NT2/D1 (cell line): ENCODE data around the gene SH2D6.
A peak's percentile ranks its signal among the peaks of the same experiment; 100 is the strongest.

Experiments used
- DNase-seq: peaks from one replicate; pipeline ENCODE4 v3.0.0-alpha.2; 2011; ENCODE audit warnings: low read depth, low spot score
- H3K27me3 ChIP-seq: 2 replicates; pipeline ENCODE4 v1.6.0; 2011; ENCODE audit warnings: mild to moderate bottlenecking; ENCODE audit not compliant: insufficient read length, insufficient read depth
- H3K36me3 ChIP-seq: 2 replicates; pipeline ENCODE4 v1.6.1; 2011; ENCODE audit warnings: mild to moderate bottlenecking, low read length, mixed read lengths; ENCODE audit not compliant: insufficient read depth, insufficient read length
- H3K4me1 ChIP-seq: 2 replicates; pipeline ENCODE4 v1.5.1; 2011; ENCODE audit not compliant: insufficient read depth, insufficient read length
- H3K4me3 ChIP-seq: 2 replicates; pipeline ENCODE4 v1.5.1; 2011; ENCODE audit warnings: low read depth; ENCODE audit not compliant: insufficient read length
- H3K9ac ChIP-seq: 2 replicates; pipeline ENCODE4 v1.6.0; 2011; ENCODE audit warnings: low read depth; ENCODE audit not compliant: insufficient read length
- H3K9me3 ChIP-seq: 2 replicates; pipeline ENCODE4 v1.5.1; 2011; ENCODE audit warnings: mild to moderate bottlenecking, low read length; ENCODE audit not compliant: insufficient read depth
- SUZ12 ChIP-seq: IDR thresholded peaks from 2 replicates; pipeline ENCODE4 v1.6.1; 2011; ENCODE audit not compliant: insufficient read length, insufficient read depth; ENCODE audit errors: extremely low read depth
- YY1 ChIP-seq: IDR thresholded peaks from 2 replicates; pipeline ENCODE4 v1.6.1; 2011; ENCODE audit not compliant: insufficient read length, insufficient read depth
- ZNF274 ChIP-seq: IDR thresholded peaks from 2 replicates; pipeline ENCODE4 v1.6.1; 2011; ENCODE audit warnings: mild to moderate bottlenecking, low read depth, low read length

SH2D6 gene

GRCh38 chr2:85400023-85400422 is 18.5 kb upstream of the SH2D6 start:
- DNase-seq, result no peak
- Histone ChIP-seq H3K4me3 (no peak overlapping the region), H3K9ac (no peak overlapping the region), H3K9me3 (peaks cover 5% of the 10 kb centered on the region), H3K27me3 (no peaks in the 10 kb centered on the region), H3K36me3 (peaks cover 58% of the 10 kb centered on the region), H3K4me1 (peaks cover 2% of the 10 kb centered on the region)
- TF ChIP-seq SUZ12 (no peak), YY1 (no peak), ZNF274 (no peak)

DNA sequence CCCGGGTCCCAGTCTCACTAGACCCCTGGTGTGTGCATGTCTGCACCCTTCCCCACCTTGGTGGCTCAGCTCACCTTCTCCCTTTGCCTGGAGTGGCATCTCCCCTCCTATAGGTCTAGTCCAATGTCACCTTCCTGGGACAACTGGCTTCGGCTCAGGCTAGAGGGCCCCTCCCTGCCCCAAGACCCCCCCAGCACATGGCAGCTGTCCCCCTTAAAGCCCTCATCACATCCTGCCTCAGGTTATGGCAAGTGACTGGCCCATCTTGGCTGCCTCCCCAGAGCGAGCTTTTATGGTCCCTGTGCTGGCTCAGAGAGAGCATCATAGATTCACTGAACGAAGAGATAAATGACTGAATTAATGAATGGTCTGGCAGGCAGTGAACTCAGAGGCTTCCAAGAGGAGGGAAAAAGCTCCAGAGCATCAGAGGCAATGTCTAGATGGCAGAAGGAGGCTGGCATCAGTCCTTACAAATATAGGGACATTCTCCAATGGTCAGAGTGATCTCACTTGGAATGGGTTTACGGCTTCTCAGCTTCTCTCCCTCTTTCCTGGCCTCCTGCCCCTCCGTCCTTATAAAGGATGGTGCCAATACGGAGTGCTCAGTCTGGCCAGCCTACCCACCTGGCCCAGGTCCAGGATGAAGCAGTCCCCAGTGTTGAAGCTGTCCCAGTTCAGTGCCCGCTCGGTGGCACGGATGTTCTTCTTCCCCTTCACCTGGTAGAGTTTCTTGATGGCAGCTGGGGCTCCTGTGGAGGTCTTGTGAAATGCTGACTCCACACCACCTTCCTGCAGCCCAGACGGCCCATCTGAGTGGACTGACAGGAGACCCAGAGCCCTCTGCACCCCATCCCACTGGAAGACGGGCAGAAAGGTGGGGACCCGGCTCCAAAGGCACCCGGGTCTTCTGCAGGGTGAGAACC is 17.7 kb upstream of the SH2D6 start:
- peaks cover 5% of the 10 kb centered on the region for H3K9me3 ChIP-seq
- H3K4me3 ChIP-seq, result no peak overlapping the region
- TF ChIP-seq SUZ12 (no peak), YY1 (no peak), ZNF274 (no peak)
- DNase-seq, result no peak
- H3K9ac ChIP-seq, result no peak overlapping the region
- H3K27me3 ChIP-seq, result no peaks in the 10 kb centered on the region
- H3K36me3 ChIP-seq, result peaks cover 51% of the 10 kb centered on the region
- H3K4me1 ChIP-seq, result peaks cover 2% of the 10 kb centered on the region

DNA sequence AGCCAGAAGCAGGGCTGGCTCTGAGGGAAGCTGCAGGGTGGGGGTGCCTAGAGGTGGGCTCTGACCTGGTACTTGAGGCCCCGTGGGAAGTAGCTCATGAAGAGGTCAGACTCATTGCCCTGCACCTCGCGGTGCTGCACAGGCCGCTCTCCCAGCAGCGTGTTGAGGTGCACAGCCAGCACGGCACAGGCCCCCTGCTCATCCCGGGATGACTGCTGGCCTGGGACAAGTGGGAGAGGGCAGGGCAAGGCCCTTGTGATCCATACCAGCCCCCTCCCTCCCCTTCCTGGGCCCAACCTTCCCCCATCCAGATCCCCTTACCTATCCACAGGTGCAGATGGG is 17.1 kb upstream of the SH2D6 start:
- no peak overlapping the region for H3K4me3 ChIP-seq
- peaks cover 5% of the 10 kb centered on the region for H3K9me3 ChIP-seq
- no peaks in the 10 kb centered on the region for H3K27me3 ChIP-seq
- peaks cover 49% of the 10 kb centered on the region for H3K36me3 ChIP-seq
- TF ChIP-seq ZNF274 (no peak), SUZ12 (no peak), YY1 (no peak)
- peaks cover 2% of the 10 kb centered on the region for H3K4me1 ChIP-seq
- no peak overlapping the region for H3K9ac ChIP-seq
- DNase-seq, result no peak

- Histone ChIP-seq H3K4me1 (peaks cover 2% of the 10 kb centered on the region), H3K9me3 (peaks cover 5% of the 10 kb centered on the region), H3K9ac (no peak overlapping the region), H3K36me3 (peaks cover 44% of the 10 kb centered on the region), H3K27me3 (no peaks in the 10 kb centered on the region), H3K4me3 (no peak overlapping the region)
- TF ChIP-seq YY1, result no peak
- TF ChIP-seq ZNF274, result no peak
- TF ChIP-seq SUZ12, result no peak
- no peak for DNase-seq
These were observed 16.7 kb upstream of the SH2D6 start for GRCh38 chr2:85401844-85402243.

DNA sequence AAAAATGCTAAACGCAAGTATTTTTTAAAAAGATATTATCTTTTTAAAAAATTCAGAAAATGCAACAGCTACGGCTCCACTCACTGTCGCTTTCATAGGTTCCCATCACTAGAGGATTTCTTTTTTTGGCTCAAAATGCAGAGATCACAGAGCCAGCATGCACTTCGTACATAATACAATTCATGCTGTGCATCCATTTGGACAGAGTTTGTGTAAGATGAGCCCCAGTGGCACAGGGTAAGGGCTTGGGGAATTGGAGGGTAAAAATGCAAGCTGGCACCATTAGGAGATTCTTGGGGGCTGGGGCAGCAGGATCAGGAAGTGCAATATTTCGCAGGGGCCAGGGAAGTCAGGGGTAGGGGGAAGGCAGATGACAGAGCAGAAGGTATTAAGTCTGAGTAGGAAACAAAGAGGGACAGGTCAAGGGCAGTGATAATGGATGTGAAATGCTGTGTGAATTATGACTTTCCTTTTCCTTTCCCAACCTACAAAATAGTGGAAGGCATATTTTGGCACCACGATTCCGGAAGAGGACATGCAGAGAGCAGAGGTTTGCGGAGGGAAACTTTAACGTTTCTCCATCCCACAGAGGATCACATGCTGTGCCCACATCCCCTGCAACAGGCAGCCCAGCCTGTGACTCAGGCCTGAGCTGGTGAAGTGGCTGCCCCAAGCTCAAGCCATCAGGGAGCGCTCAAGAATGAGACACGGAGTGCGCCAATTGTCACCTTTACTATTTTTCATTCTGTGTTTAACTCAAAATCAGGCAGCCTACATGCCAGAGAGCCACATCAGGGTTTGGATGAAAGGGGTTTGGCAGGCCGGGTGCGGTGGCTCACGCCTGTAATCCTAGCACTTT is 13.1 kb upstream of the SH2D6 start:
- Histone ChIP-seq H3K9ac (no peak overlapping the region), H3K36me3 (peaks cover 18% of the 10 kb centered on the region), H3K4me1 (peaks cover 5% of the 10 kb centered on the region), H3K9me3 (peaks cover 5% of the 10 kb centered on the region), H3K27me3 (no peaks in the 10 kb centered on the region), H3K4me3 (no peak overlapping the region)
- TF ChIP-seq SUZ12, result no peak
- no peak for TF ChIP-seq YY1
- TF ChIP-seq ZNF274, result no peak
- no peak for DNase-seq

DNA sequence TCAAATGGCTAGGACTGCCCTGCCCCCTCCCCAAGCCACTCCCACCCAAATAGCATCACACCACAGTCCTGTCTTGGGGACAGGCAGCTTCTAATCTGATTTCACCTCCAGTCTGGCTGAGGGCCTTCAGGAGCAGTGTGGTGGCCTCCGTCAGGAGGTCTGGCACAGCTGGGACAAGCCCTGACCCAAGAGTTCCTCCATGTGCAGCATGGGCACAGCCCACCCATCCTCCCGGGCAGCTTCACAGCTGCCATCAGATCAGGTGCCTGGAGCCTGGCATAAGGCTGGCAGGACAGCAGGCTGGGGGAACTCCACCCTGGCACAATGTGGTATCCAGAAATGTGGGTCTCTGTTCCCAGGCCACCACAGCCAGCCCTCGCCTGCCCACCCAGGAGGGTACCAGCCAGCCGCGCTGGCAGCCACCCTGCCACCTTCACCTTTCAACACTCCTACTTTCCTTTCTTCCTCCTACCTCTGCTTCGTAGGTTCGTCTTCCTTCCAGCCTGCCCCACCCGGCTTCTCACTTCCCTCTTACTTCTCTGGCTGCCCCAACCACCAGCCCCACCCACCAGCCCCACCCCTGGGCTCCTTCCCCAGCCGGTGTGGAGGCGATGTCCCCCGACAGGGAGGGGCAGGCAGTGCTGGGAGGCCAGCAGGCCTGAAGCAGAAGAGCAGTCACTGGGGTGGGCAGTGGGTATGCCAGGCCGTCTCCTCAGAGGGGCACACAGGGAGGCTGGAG is 8.5 kb upstream of the SH2D6 start, which contains the start of gene CAPG:
TSS of gene CAPG (minus strand) at position 522 of the 739 bp plus-strand sequence. CDS start 8,221 bp downstream, outside the sequence.
- TF ChIP-seq SUZ12, result no peak
- no peak for TF ChIP-seq YY1
- TF ChIP-seq ZNF274, result no peak
- H3K9ac ChIP-seq, result peak within 1 kb of the TSS; percentile 61
- H3K4me3 ChIP-seq, result peak within 1 kb of the TSS; percentile 8

More for the DNA sequence above, 8.5 kb upstream of the SH2D6 start, which contains the start of gene CAPG:
- H3K36me3 ChIP-seq, result no peaks in the 10 kb centered on the region
- no peaks in the 10 kb centered on the region for H3K27me3 ChIP-seq
- no peaks in the 10 kb centered on the region for H3K9me3 ChIP-seq
- peaks cover 8% of the 10 kb centered on the region for H3K4me1 ChIP-seq
- no peak for DNase-seq
